ENCODE results near the gene ACSS2.
A peak's percentile ranks its signal among the peaks of the same experiment; 100 is the strongest.

The ACSS2 gene

GRCh38 chr20:34915749-34916455 lies 39.5 kb downstream of the ACSS2 start:
- no peak for DNase-seq

GRCh38 chr20:34916774-34917354 lies 40.5 kb downstream of the ACSS2 start:
- no peak for DNase-seq

- DNase-seq, result no peak
Measured at GRCh38 chr20:34920055-34920454, 43.6 kb downstream of the ACSS2 start.

DNA sequence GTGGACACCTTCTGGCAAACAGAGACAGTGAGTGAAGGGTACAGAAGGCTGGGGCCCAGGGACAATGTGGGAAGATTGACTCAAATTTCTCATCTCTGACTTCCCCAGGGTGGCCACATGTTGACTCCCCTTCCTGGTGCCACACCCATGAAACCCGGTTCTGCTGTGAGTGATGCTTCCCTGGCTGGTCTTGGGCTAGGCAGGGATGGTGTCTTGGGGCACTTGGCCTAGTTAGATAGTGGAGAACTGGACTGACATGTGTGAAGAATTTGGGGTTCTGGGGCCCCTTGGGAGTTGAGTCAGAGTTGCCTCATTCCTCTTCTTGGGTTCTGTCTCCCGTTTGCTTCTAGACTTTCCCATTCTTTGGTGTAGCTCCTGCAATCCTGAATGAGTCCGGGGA lies 45.0 kb downstream of the ACSS2 start:
- no peak for DNase-seq

- peak in 1 of 2 experiments; percentile 12 for DNase-seq
Measured at GRCh38 chr20:34922654-34923381, 46.4 kb downstream of the ACSS2 start.

GRCh38 chr20:34923414-34923813 lies 47.0 kb downstream of the ACSS2 start:
- DNase-seq, result no peak

DNA sequence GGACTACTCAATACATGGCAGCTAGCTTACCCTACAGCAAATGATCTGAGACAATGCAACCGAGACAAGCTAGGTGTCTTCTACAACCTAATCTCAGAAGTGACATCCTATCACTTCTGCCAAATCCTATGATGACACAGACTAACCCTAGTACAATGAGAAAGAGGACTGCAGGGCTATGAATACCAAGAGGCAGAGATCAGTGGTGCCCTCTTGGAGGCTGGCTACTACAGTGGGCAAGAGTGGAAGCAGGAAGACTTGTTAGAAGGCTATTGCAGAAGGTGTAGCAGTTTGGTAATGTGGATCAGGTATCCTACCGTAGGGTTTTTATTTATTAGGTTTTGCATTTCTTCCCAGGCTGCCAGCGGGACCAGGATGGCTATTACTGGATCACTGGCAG lies 48.9 kb downstream of the ACSS2 start:
- DNase-seq, result no peak

- no peak for DNase-seq
Measured at GRCh38 chr20:34925981-34926380, 49.6 kb downstream of the ACSS2 start.

DNA sequence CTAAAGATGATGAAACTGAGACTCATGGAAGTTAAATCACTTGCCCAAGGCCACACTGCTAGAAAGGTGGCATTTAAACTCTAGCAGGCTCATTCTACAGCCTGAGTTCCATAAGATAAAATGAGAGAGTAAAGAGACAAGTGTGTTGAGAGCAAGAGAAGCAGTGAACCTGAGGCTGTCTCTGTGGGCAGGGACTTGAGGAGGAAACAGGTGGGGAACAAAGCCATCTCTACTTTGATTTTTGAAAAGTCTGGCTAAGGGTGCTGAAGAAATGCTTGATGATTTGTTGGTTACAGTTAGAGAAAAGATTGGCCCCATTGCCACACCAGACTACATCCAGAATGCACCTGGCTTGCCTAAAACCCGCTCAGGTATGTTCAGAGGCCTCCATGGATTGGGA lies 50.2 kb downstream of the ACSS2 start:
- DNase-seq, result no peak

DNA sequence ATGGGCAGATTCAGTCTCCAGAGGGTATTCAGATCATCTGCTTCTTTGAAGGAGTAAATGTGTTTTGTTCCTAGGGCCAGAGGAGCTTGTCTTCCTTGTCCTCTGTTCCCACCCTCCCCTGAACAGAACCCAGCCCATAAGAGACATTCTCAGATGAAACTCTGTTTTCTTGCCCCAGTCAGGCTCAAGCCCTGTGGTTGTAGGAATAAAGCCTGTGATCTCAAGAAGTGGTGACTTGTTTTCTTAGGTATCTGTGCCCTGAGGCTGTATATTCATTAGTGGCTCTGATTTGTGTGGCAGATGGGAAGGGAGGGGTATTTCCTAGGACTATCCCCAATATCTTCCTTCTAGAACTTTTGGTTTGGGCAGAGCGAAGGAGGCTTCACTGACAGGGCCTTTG lies 51.3 kb downstream of the ACSS2 start:
- no peak for DNase-seq

DNA sequence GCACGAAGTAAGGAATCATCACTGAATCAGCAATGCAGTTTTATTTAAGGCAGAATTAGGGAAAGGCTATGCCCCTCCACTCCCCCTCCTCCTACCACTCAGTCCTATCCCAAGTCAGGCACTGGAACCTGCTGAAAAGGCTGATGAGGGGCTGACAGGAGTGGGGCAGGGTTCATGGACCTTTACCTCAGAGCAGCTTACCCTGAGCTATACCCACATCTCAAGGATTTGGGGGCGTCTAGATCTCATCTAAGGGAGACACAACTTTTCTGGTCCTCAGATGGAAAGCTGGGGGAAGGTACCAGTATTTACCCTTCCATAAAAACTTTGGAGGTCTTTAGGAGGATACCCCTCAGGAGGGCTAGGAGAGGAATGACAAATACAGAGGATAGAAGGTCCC lies 52.0 kb downstream of the ACSS2 start:
- DNase-seq, result no peak

GRCh38 chr20:34931771-34932170 lies 55.4 kb downstream of the ACSS2 start:
- no peak for DNase-seq

GRCh38 chr20:34938466-34939163 lies 62.2 kb downstream of the ACSS2 start:
- DNase-seq, result peak; percentile 78 to 91

DNA sequence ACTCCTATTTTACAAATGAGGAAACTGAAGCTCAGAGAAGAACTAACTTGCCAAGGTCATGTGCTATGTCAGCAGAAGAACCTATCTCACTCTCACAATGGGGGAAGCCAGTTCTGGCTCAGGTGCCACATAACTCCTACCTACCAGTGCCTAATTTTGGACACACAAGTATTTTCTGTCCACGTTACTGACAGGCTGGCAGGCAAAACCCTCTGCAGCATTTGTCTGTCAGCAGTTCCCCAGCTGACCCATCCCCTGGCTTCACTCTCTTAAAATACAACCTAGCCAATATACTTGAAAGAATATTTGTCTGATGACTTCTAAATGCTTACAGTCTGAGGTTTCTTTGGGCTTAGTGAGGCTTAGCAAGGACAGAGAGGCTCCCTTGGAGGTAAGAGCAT lies 63.7 kb downstream of the ACSS2 start:
- DNase-seq, result no peak

GRCh38 chr20:34941226-34941625 lies 64.8 kb downstream of the ACSS2 start:
- DNase-seq, result no peak

GRCh38 chr20:34942301-34942700 lies 65.9 kb downstream of the ACSS2 start:
- no peak for DNase-seq

DNA sequence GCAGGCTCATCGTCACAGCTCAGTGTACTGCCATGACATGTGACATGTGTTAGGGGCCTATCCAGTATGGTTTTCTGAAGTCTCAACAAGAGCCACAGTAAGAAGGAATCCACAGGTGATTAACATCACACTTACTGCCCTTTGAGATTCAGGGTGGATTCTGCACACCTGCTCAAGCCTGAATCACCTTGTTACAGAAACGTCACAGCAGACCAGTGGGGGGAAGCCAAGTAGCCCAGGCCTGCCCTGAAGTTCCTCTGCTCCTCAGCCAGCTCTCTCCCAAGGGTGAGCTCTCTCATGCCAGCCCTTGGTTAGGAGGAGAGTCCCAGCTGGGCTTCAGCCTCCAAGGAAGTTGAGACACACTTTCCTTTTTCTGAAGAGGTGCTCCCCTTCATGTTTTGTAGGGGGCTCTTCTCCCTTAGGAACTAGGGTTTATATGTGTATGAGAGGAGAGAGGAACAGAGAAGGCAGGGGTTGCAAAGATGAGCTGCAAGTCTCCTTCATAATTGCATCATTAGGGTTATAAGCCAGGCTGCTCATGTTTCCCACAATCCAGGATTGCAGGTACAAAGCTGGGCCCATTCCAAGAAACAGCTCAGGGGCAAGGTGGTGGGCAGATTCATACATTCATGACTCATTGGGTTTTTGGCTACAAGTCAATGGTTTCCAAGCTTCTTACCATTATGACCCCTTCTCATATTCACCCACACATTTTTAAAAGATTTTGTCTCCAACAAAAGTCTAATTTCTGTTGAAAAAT lies 67.6 kb downstream of the ACSS2 start:
- DNase-seq, result no peak

DNA sequence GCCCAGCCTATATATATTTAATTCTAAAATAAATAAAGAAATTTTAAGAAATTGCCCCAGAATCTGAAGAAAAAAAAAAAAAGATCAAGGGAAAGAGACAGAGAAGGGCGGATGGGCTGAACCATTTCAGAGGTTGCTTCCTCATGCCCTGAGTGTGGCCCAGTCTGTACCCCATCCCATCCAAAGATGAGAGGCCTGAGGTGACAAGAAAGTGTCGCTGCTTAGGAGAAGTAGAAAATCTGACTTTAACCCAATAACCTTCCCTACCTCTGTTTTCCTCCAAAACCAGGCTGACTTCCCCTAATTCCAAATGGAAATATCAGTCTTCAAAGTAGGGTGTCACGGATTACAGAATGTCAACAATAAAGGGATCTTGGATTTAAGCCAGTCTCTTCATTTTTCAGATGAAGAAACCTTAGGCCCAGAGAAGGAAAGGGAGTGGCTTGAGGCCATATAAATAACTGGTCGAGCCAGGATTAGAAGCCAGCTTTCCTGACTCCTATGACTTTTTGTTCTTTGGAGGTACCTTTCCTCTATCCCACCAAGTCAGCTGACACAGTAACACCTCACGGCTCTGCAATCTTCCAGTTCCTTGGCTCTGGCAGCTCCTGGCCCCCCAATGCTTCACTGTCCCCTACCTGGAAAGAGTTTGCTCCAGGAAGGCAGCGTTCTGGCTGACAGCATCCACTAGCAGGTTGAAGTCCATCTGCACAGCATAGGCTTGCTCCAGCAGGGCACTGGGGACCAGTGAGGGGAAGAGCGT lies 69.1 kb downstream of the ACSS2 start:
- DNase-seq, result no peak

DNA sequence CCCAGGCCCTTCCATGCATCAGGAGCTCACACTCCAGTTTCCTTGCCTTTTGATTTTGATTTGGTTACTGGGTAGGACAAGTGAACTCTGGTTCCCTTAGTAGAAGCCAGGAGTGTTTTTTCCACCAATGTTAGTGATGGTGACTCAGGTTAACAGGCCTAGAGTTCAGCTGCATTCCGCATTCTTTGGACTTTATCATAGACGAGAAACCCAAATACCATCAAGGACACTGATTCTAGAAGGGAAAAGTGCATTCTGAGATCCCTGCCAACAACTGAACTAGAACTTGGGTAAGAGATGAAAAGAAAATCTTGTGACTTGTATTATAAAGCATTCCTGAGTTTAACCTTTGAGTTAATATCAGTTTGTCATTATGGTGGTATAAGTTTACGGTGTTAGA lies 70.2 kb downstream of the ACSS2 start:
- DNase-seq, result no peak

- no peak for DNase-seq
Measured at GRCh38 chr20:34947336-34947735, 70.9 kb downstream of the ACSS2 start.

- no peak for DNase-seq
Measured at GRCh38 chr20:34948030-34948429, 71.6 kb downstream of the ACSS2 start.

DNA sequence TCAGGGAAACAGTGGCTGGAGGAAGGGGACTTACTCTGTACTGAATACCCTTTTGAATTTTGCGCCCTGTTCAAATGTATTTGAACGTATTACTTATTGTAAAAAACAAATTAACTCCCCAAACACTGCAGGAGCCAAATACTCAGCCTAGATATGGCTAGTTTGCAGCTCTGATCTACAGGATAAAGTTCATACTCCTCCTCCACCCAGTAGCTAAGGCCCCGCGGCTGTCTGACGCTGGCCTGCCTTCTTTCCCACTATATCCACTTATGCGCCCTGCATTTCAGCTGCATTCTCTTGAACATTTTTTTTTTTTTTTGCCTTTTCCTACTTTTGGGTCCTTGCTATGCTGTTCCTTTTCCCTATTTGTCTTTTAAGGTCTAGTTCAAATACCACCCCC lies 72.7 kb downstream of the ACSS2 start:
- DNase-seq, result no peak

All from NCI-H446 (cell line).